HEK293T (cell line): ENCODE data around the gene INPP4B.

ENCODE experiments used
- ARNT ChIP-seq: fragments of 450-650 bp; IDR thresholded peaks from 2 replicates; pipeline ENCODE4 v1.6.1; 2017; ENCODE audit warnings: mild to moderate bottlenecking
- BHLHE40 ChIP-seq: fragments of 450-650 bp; IDR thresholded peaks from 2 replicates; pipeline ENCODE4 v1.6.1; 2016; ENCODE audit warnings: mild to moderate bottlenecking, moderate library complexity, borderline replicate concordance
- CTBP1 ChIP-seq: fragments of 450-650 bp; IDR thresholded peaks from 2 replicates; pipeline ENCODE4 v1.6.1; 2016; ENCODE audit warnings: borderline replicate concordance
- FOXA1 ChIP-seq: fragments of 450-650 bp; IDR thresholded peaks from 2 replicates; pipeline ENCODE4 v1.6.1; 2016; ENCODE audit warnings: mild to moderate bottlenecking
- FOXK2 ChIP-seq: fragments of 450-650 bp; IDR thresholded peaks from 2 replicates; pipeline ENCODE4 v1.6.1; 2016; ENCODE audit warnings: mild to moderate bottlenecking
- FOXM1 ChIP-seq: fragments of 450-650 bp; IDR thresholded peaks from 2 replicates; pipeline ENCODE4 v1.6.1; 2017; ENCODE audit warnings: mild to moderate bottlenecking, borderline replicate concordance
- HDGF ChIP-seq: fragments of 450-650 bp; IDR thresholded peaks from 2 replicates; pipeline ENCODE4 v1.6.1; 2017; ENCODE audit warnings: antibody characterized with exemption, borderline replicate concordance
- L3MBTL2 ChIP-seq: fragments of 450-650 bp; conservative IDR thresholded peaks from 2 replicates; pipeline ENCODE4 v1.6.1; 2016; ENCODE audit warnings: mild to moderate bottlenecking
- SP1 ChIP-seq: fragments of 450-650 bp; IDR thresholded peaks from 2 replicates; pipeline ENCODE4 v1.6.1; 2017
- TARDBP ChIP-seq: fragments of 450-650 bp; IDR thresholded peaks from 2 replicates; pipeline ENCODE4 v1.6.1; 2016
- ZNF384 ChIP-seq: fragments of 450-650 bp; IDR thresholded peaks from 2 replicates; pipeline ENCODE4 v1.6.1; 2016

DNA sequence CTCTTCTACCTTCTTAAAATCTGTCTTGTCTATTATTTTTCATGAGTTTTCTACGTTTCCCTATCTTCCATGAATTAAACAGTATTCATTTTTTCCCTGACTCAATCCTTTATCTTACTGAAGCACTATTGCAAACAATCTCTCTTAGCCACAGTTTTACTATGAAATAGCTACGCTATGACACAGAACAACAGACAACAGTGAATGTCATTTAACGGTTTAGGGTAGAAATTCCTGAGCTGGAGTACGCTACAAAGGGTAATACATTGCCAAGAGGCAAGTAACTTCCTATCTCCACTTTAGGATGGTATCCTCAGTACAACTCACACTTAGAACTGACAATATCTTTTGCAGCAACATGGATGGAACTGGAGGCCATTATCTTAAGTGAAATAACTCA lies 552.6 kb downstream of the INPP4B start:
- TF ChIP-seq HDGF (no peak), SP1 (no peak), BHLHE40 (no peak), FOXK2 (no peak), ZNF384 (no peak), L3MBTL2 (no peak), FOXA1 (no peak), CTBP1 (no peak), TARDBP (no peak), ARNT (no peak), FOXM1 (no peak)
